Parathyroid adenoma (tissue), 2 donors: Measurements from ENCODE around the gene PDZD8.
A peak's percentile ranks its signal among the peaks of the same experiment; 100 is the strongest.

Experiments
- H2AFZ ChIP-seq: fragments of 300-600 bp; sonication (generic); one replicate; pipeline ENCODE4 v1.7.0; 2017; ENCODE audit warnings: antibody characterized with exemption, mild to moderate bottlenecking
- H3K27ac ChIP-seq: fragments of 300-600 bp; sonication (generic); one replicate; pipeline ENCODE4 v1.7.0; 2017
- H3K27me3 ChIP-seq: fragments of 300-600 bp; sonication (generic); one replicate; pipeline ENCODE4 v1.7.0; 2017; ENCODE audit warnings: low read length; ENCODE audit not compliant: control insufficient read depth, insufficient read depth
- H3K36me3 ChIP-seq: fragments of 300-600 bp; sonication (generic); one replicate; pipeline ENCODE4 v1.7.0; 2017; ENCODE audit warnings: low read length; ENCODE audit not compliant: control insufficient read depth, insufficient read depth
- H3K4me1 ChIP-seq: fragments of 300-600 bp; sonication (generic); one replicate; pipeline ENCODE4 v1.7.0; 2017; ENCODE audit warnings: control low read depth
- H3K4me2 ChIP-seq: fragments of 300-600 bp; sonication (generic); one replicate; pipeline ENCODE4 v1.7.0; 2017; ENCODE audit warnings: low read length
- H3K4me3 ChIP-seq: fragments of 300-600 bp; sonication (generic); one replicate; pipeline ENCODE4 v1.7.0; 2017; ENCODE audit warnings: low read depth, low read length
- H3K79me2 ChIP-seq: fragments of 300-600 bp; sonication (generic); one replicate; pipeline ENCODE4 v1.7.0; 2017; ENCODE audit warnings: control low read depth
- H3K9ac ChIP-seq: fragments of 300-600 bp; sonication (generic); one replicate; pipeline ENCODE4 v1.7.0; 2017; ENCODE audit warnings: mild to moderate bottlenecking
- H3K9me3 ChIP-seq: fragments of 300-600 bp; sonication (generic); one replicate; pipeline ENCODE4 v1.7.0; 2017; ENCODE audit warnings: low read length; ENCODE audit not compliant: control insufficient read depth
- CTCF ChIP-seq: fragments of 300-600 bp; sonication (generic); IDR thresholded peaks from one replicate; pipeline ENCODE4 v1.7.0; 2017; ENCODE audit warnings: antibody characterized with exemption, mild to moderate bottlenecking
- donor health status: primary hyperparathyroidism.

The PDZD8 gene

DNA sequence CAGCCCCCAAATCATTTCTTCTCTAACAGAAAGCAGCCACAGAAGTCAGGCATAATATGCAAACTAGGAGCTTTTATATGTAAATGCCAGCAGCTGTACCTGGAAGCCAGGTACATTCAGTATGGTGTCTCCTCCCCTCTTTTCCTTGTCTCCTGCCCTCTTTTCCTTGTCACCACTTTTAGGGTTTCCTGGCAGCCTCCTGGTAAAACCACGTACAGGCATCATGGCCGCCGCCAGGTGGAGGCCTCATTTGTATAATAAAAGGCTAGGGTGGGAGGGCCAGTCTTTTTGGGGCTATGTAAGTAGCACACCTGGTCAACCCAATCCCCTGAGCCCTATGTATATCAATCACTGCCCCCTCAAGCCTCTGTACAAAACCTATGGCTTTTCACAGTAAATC lies 28.7 kb downstream of the PDZD8 start:
- Histone ChIP-seq H3K4me1 (peaks cover 5% of the 10 kb centered on the region), H3K27ac (no peak overlapping the region), H3K9me3 (no peaks in the 10 kb centered on the region), H3K4me2 (no peak overlapping the region), H3K4me3 (no peak overlapping the region), H3K36me3 (no peaks in the 10 kb centered on the region), H3K79me2 (peaks cover 35% of the 10 kb centered on the region), H3K9ac (no peak overlapping the region), H3K27me3 (no peaks in the 10 kb centered on the region), H2AFZ (no peak overlapping the region)
- no peak for TF ChIP-seq CTCF

DNA sequence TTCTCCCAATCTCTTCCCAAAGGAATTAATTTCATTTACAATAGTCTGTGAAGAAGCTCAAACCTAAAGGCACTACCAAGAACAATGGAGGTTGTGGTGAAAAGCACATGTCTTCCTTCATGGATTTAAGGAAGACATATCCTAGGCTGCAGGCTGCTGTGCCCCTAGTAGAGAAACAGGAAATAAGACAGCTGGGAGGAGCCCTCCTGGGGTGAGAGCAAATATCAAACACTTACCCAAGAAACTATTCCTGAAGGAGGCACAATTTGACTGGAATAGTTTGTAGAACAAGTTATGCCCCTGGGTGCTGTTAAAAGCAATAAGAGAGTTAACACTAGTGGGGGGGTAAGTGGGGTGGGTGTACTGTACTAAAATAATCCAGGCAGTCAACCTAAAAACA lies 30.1 kb downstream of the PDZD8 start:
- H3K9ac ChIP-seq = no peak overlapping the region

GRCh38 chr10:117342641-117343040 lies 32.6 kb downstream of the PDZD8 start:
- TF ChIP-seq CTCF = no peak
- H2AFZ ChIP-seq = no peak overlapping the region
- no peak overlapping the region for H3K27ac ChIP-seq
- H3K27me3 ChIP-seq = no peaks in the 10 kb centered on the region
- no peaks in the 10 kb centered on the region for H3K36me3 ChIP-seq
- H3K4me3 ChIP-seq = no peak overlapping the region
- H3K9ac ChIP-seq = no peak overlapping the region
- no peaks in the 10 kb centered on the region for H3K9me3 ChIP-seq
- no peak overlapping the region for H3K4me2 ChIP-seq
- H3K79me2 ChIP-seq = peaks cover 15% of the 10 kb centered on the region
- peaks cover 11% of the 10 kb centered on the region for H3K4me1 ChIP-seq

More for the DNA sequence above, 30.1 kb downstream of the PDZD8 start:
- H3K27me3 ChIP-seq = no peaks in the 10 kb centered on the region
- no peak overlapping the region for H2AFZ ChIP-seq
- H3K36me3 ChIP-seq = no peaks in the 10 kb centered on the region
- H3K4me1 ChIP-seq = peaks cover 9% of the 10 kb centered on the region
- peaks cover 32% of the 10 kb centered on the region for H3K79me2 ChIP-seq
- no peak overlapping the region for H3K4me2 ChIP-seq
- H3K4me3 ChIP-seq = no peak overlapping the region
- H3K27ac ChIP-seq = no peak overlapping the region
- H3K9me3 ChIP-seq = no peaks in the 10 kb centered on the region
- TF ChIP-seq CTCF = no peak

- H3K4me1 ChIP-seq = peaks cover 11% of the 10 kb centered on the region
- TF ChIP-seq CTCF = no peak
- no peak overlapping the region for H3K4me2 ChIP-seq
- no peak overlapping the region for H2AFZ ChIP-seq
- no peak overlapping the region for H3K4me3 ChIP-seq
- H3K36me3 ChIP-seq = no peaks in the 10 kb centered on the region
- no peaks in the 10 kb centered on the region for H3K9me3 ChIP-seq
- peak overlapping the region; percentile 51 for H3K27ac ChIP-seq
- no peak overlapping the region for H3K9ac ChIP-seq
- H3K79me2 ChIP-seq = peaks cover 10% of the 10 kb centered on the region
- H3K27me3 ChIP-seq = no peaks in the 10 kb centered on the region
Observed at GRCh38 chr10:117341061-117341460, 34.2 kb downstream of the PDZD8 start.

DNA sequence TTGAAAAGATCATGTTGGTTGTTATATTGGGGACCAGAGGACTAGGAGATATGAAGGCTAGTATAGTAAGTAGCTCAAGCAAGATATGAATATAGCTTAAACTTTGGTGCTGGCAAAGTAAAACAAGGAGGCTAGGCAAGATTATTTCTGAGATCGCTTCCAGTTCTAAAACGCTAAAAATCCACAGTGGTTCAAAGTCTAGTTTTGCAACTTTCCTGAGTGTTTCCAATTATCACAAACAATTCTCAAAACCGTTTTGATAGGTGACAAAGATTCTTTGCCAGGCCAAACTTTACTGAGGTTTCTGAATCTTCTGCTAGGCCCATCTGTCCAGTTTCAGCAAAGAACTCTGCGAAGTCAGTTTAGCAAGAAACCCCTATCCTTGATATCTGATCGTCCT lies 35.3 kb downstream of the PDZD8 start:
- H3K4me1 ChIP-seq = peaks cover 11% of the 10 kb centered on the region
- peak overlapping the region; percentile 51 for H3K27ac ChIP-seq
- H3K36me3 ChIP-seq = no peaks in the 10 kb centered on the region
- no peaks in the 10 kb centered on the region for H3K27me3 ChIP-seq
- no peaks in the 10 kb centered on the region for H3K9me3 ChIP-seq
- no peak for TF ChIP-seq CTCF
- H2AFZ ChIP-seq = no peak overlapping the region
- no peak overlapping the region for H3K9ac ChIP-seq
- no peak overlapping the region for H3K4me3 ChIP-seq
- peaks cover 8% of the 10 kb centered on the region for H3K79me2 ChIP-seq
- H3K4me2 ChIP-seq = peak overlapping the region; percentile 28
